ENCODE results near the gene PAQR9.

DNA sequence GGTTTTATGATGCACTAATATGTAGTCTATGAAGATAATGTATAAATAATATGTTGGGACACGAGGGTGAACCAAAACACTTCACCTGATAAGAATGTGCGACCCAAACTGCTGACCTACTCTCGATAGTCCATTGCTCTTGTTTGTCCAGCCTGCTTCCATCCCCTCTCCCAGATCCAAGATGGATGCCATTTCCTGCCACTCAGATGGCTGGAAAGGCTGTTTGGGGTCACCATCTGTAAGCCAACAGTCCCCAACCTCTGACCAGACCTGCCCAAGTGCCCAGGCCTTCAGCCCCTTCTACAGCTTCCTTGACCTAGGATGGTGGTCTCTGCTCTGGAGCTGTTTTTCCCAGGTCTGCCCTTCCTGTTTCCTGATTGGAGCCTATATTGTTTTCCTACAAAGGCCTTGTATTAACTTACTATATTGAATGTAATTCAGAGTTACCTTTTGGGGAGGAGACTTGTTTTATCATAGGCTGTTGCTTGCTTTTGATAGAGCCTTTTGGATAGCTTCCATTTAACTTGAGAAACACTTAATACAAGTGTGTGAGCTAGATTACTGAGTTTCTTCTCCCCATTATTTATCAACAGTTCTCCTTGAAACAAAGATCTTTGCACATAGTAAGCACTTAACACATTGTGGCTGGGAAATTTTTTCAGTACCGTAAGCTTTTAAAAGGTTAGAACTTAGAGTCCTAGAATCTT, 5.0 kb upstream of the PAQR9 start:
- TF ChIP-seq, protein P1, sequence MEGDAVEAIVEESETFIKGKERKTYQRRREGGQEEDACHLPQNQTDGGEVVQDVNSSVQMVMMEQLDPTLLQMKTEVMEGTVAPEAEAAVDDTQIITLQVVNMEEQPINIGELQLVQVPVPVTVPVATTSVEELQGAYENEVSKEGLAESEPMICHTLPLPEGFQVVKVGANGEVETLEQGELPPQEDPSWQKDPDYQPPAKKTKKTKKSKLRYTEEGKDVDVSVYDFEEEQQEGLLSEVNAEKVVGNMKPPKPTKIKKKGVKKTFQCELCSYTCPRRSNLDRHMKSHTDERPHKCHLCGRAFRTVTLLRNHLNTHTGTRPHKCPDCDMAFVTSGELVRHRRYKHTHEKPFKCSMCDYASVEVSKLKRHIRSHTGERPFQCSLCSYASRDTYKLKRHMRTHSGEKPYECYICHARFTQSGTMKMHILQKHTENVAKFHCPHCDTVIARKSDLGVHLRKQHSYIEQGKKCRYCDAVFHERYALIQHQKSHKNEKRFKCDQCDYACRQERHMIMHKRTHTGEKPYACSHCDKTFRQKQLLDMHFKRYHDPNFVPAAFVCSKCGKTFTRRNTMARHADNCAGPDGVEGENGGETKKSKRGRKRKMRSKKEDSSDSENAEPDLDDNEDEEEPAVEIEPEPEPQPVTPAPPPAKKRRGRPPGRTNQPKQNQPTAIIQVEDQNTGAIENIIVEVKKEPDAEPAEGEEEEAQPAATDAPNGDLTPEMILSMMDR (IDR thresholded peaks at IDR 0.05; ENCODE audit: low read length), result no peak
- TF ChIP-seq EZH2 (IDR thresholded peaks at IDR 0.05; ENCODE audit: borderline replicate concordance, low read length), result no peak
